Fibroblast of lung (primary cell): ENCODE measurements around the gene CCDC82. TPM values are rescaled to one million over a fixed set of nuclear protein-coding genes. Genes with fewer than 3 reads are reported as not detected.

Experiments
- DNase-seq, 2 donors: peaks; one replicate each; pipeline versions ENCODE4 v3.0.0 to v3.0.0-alpha.2; 2010; ENCODE audit warnings: low read depth in 2 of 2
- H2AFZ ChIP-seq: 2 replicates; pipeline ENCODE4 v1.5.1; 2012; ENCODE audit warnings: low read length, control low read depth, inconsistent platforms
- H3K27ac ChIP-seq: 2 replicates; pipeline ENCODE4 v1.5.1; 2011; ENCODE audit warnings: low read length, control low read depth; ENCODE audit not compliant: insufficient read depth
- H3K27me3 ChIP-seq: 2 replicates; pipeline ENCODE4 v1.5.1; 2011; ENCODE audit warnings: mild to moderate bottlenecking, low read length; ENCODE audit not compliant: control insufficient read depth, insufficient read depth
- H3K36me3 ChIP-seq: 2 replicates; pipeline ENCODE4 v1.5.1; 2011; ENCODE audit warnings: low read length; ENCODE audit not compliant: control insufficient read depth, insufficient read depth
- H3K4me1 ChIP-seq: 2 replicates; pipeline ENCODE4 v1.5.1; 2011; ENCODE audit warnings: low read length; ENCODE audit not compliant: control insufficient read depth, insufficient read depth; ENCODE audit errors: extremely low read depth
- H3K4me2 ChIP-seq: 2 replicates; pipeline ENCODE4 v1.5.1; 2011; ENCODE audit warnings: low read length, control low read depth; ENCODE audit not compliant: insufficient read depth; ENCODE audit errors: extremely low read depth
- H3K4me3 ChIP-seq, 4 experiments: fragments of 200-600 bp in 1 of 4; sonication (generic) in 1 of 4; replicated peaks in 1 of 4; 2 replicates each; pipeline ENCODE4 v1.5.1; 2011 to 2016; ENCODE audit warnings: low read length in 4 of 4, low read depth in 3 of 4, mild to moderate bottlenecking in 3 of 4, control low read depth in 2 of 4, inconsistent platforms in 1 of 4, mixed read lengths in 1 of 4; ENCODE audit not compliant: insufficient read depth in 1 of 4; ENCODE audit errors: control extremely low read depth in 1 of 4
- H3K79me2 ChIP-seq: 2 replicates; pipeline ENCODE4 v1.5.1; 2012; ENCODE audit warnings: mild to moderate bottlenecking, low read length, inconsistent platforms; ENCODE audit not compliant: control insufficient read depth, insufficient read depth
- H3K9ac ChIP-seq: 2 replicates; pipeline ENCODE4 v1.5.1; 2011; ENCODE audit warnings: mild to moderate bottlenecking, low read length, control low read depth; ENCODE audit not compliant: insufficient read depth
- H3K9me3 ChIP-seq: 2 replicates; pipeline ENCODE4 v1.5.1; 2012; ENCODE audit warnings: low read depth, low read length; ENCODE audit not compliant: control insufficient read depth, insufficient read depth
- H4K20me1 ChIP-seq: 2 replicates; pipeline ENCODE4 v1.5.1; 2011; ENCODE audit warnings: low read length; ENCODE audit not compliant: control insufficient read depth, insufficient read depth; ENCODE audit errors: extremely low read depth
- CTCF ChIP-seq, 2 donors: IDR thresholded peaks in 1 of 2; conservative IDR thresholded peaks in 1 of 2; 1 replicate in 1 of 2; 2 replicates in 1 of 2; pipeline ENCODE4 v1.5.1; 2011 to 2012; ENCODE audit warnings: low read length in 2 of 2, control low read depth in 1 of 2, inconsistent platforms in 1 of 2, low read depth in 1 of 2, mild to moderate bottlenecking in 1 of 2
- EZH2 ChIP-seq: IDR thresholded peaks from 2 replicates; pipeline ENCODE4 v1.5.1; 2012; ENCODE audit warnings: low read length, control low read depth, mild to moderate bottlenecking; ENCODE audit errors: missing control alignments
- polyA plus RNA-seq, 2 donors: library from polyadenylated mRNA; depleted of rRNA in 1 of 2; stranded (reverse) in 1 of 2; unstranded in 1 of 2; fragments of >200 nt; gene quantifications; 2 replicates each; pipeline ENCODE4 v1.2.1, GENCODE V29; 2011 to 2012; ENCODE audit warnings: missing spikeins in 1 of 2
- total RNA-seq: library from RNA; depleted of rRNA; stranded (reverse); fragments of >200 nt; gene quantifications from 2 replicates; pipeline ENCODE4 v1.2.1, GENCODE V29; 2014

CCDC82 gene
- total and polyA plus RNA-seq, 2 donors (not counting 1 experiment from before 2014, with no cell fraction given) = 14.2 to 19.5 TPM

DNA sequence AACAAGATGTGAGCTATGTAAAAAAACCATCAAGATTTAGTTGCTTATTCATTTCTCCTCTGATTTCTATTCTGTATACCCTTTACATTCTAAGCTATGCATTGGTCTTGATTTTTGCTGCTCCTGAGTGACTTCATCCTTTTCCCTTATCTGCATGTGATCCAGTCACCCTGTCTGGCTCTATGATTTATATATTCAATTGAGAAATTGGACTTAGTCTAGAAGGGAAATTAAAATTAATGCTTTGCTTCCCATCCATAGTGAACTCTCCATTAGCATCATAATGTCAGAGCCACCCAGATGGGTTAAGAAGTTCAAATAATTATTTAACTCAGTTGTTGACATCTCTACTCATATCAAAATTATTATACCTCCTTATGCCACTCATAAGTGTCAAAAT, 5.1 kb upstream of the CCDC82 start:
- Histone ChIP-seq H4K20me1 (no peaks in the 10 kb centered on the region), H3K4me1 (peaks cover 2% of the 10 kb centered on the region), H3K9me3 (no peaks in the 10 kb centered on the region), H3K36me3 (peaks cover 2% of the 10 kb centered on the region), H3K27me3 (no peaks in the 10 kb centered on the region), H3K27ac (no peak overlapping the region), H3K79me2 (peaks cover 25% of the 10 kb centered on the region), H2AFZ (no peak overlapping the region), H3K9ac (no peak overlapping the region), H3K4me2 (no peak overlapping the region), H3K4me3 (no peak overlapping the region)
- DNase-seq = no peak
- TF ChIP-seq CTCF (conservative IDR thresholded peaks at IDR 0.05 in 1 of 2, IDR thresholded peaks at IDR 0.05 in 1 of 2; ENCODE audit: low read depth in 1 of 2, low read length in 2 of 2) = no peak
- TF ChIP-seq EZH2 = no peak

GRCh38 chr11:96393753-96394348, 4.1 kb upstream of the CCDC82 start:
- no peaks in the 10 kb centered on the region for H3K9me3 ChIP-seq
- peaks cover 2% of the 10 kb centered on the region for H3K36me3 ChIP-seq
- no peak overlapping the region for H3K9ac ChIP-seq
- no peaks in the 10 kb centered on the region for H3K27me3 ChIP-seq
- no peak overlapping the region for H3K4me3 ChIP-seq
- H3K4me2 ChIP-seq = no peak overlapping the region
- H3K27ac ChIP-seq = no peak overlapping the region
- H3K79me2 ChIP-seq = peaks cover 30% of the 10 kb centered on the region
- peaks cover 2% of the 10 kb centered on the region for H3K4me1 ChIP-seq
- TF ChIP-seq CTCF (conservative IDR thresholded peaks at IDR 0.05 in 1 of 2, IDR thresholded peaks at IDR 0.05 in 1 of 2; ENCODE audit: low read depth in 1 of 2, low read length in 2 of 2) (peak; percentile 62 to 71), EZH2 (no peak)
- H2AFZ ChIP-seq = no peak overlapping the region
- peak; percentile 42 to 66 for DNase-seq
- no peaks in the 10 kb centered on the region for H4K20me1 ChIP-seq

- DNase-seq = no peak
- no peak overlapping the region for H3K27ac ChIP-seq
- H2AFZ ChIP-seq = no peak overlapping the region
- no peak overlapping the region for H3K4me3 ChIP-seq
- H3K9me3 ChIP-seq = no peaks in the 10 kb centered on the region
- peaks cover 2% of the 10 kb centered on the region for H3K4me1 ChIP-seq
- H3K4me2 ChIP-seq = peak overlapping the region; percentile 33
- no peaks in the 10 kb centered on the region for H3K27me3 ChIP-seq
- H3K79me2 ChIP-seq = peaks cover 49% of the 10 kb centered on the region
- H3K36me3 ChIP-seq = peaks cover 2% of the 10 kb centered on the region
- no peak overlapping the region for H3K9ac ChIP-seq
- TF ChIP-seq CTCF (conservative IDR thresholded peaks at IDR 0.05 in 1 of 2, IDR thresholded peaks at IDR 0.05 in 1 of 2; ENCODE audit: low read depth in 1 of 2, low read length in 2 of 2) = no peak
- TF ChIP-seq EZH2 = no peak
- H4K20me1 ChIP-seq = no peaks in the 10 kb centered on the region
Observed at GRCh38 chr11:96391698-96392307, 2.1 kb upstream of the CCDC82 start.
